ENCODE measurements around the gene SNAP25.

The SNAP25 gene

GRCh38 chr20:10218536-10219451, at the start of gene SNAP25:
Gene SNAP25, plus strand, starts transcription at chr20:10218830. Its CDS starts 56,662 bp downstream, at chr20:10275492.
- DNase-seq, result peak; percentile 94

DNA sequence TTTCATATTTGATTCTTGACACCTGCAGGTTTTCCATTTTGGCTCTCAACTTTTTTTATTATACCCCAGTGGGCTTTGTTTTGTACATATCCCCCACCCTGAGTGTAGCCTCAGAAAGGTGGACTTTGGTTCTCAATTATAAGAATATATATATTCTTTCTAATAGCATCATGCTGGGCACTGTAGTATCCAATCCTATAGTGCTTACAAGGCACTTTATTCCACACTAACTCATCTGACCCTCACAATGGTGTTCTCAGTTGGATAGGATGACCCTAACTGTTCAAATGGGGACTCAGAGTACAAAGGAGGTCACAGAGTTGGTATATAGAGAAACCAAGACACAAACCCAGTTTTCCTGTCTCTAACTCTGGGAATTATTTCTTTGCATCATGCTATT, 48.9 kb upstream of the SNAP25 start:
- no peak for DNase-seq

GRCh38 chr20:10170261-10170660, 48.4 kb upstream of the SNAP25 start:
- DNase-seq, result no peak

- peak; percentile 90 for DNase-seq
Measured at GRCh38 chr20:10171864-10172751, 46.5 kb upstream of the SNAP25 start.

GRCh38 chr20:10172998-10173655, 45.5 kb upstream of the SNAP25 start:
- no peak for DNase-seq

GRCh38 chr20:10174400-10174799, 44.2 kb upstream of the SNAP25 start:
- DNase-seq, result no peak

DNA sequence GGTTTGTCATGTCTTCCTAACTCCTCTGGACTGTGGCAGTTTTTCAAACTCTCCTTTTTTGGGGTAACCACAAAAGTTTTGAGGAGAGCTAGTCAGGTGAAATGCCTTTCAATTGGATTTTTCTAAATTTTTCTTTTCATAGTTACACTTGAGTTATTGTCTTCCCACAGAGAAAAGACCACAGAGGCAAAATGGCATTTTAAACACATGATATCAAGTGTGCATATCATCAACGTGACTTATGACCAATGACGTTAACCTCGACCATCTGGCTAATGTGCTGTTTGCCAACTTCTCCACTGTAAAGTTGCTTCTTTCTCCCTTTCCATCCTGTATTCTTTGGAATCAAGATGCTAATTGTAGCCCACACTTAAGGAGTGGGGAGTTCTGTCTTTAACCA, 41.3 kb upstream of the SNAP25 start:
- DNase-seq, result no peak

GRCh38 chr20:10178091-10178490, 40.5 kb upstream of the SNAP25 start:
- DNase-seq, result no peak

- DNase-seq, result no peak
Measured at GRCh38 chr20:10178727-10179313, 39.8 kb upstream of the SNAP25 start.

- no peak for DNase-seq
Measured at GRCh38 chr20:10179574-10180298, 38.9 kb upstream of the SNAP25 start.

DNA sequence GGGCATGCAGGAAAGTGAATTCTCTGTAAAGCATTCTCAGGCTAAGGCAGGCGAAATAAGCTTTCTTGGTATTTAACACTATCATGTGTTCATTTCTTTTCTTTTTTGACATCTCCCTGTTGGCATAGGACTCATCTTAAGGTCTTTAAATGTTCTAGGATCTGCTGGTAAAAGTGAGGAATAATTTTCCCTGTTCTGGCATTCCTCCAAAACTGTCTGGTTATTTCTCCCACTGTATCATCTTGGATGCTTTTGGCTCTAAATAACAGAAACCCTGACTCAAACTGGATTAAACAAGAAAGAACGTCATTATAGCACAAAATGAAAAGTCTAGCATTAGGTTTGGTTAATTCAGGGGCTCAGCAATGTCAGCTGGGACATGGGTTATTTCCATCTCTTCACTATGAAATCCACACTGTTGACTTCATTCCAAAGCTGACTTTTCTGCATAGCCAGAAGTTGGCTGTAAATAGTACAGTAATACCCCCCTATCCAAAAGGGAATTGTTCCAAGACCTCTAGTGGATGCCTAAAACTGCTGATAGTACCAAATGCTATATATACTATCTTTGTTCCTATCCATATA, 37.9 kb upstream of the SNAP25 start:
- DNase-seq, result no peak

DNA sequence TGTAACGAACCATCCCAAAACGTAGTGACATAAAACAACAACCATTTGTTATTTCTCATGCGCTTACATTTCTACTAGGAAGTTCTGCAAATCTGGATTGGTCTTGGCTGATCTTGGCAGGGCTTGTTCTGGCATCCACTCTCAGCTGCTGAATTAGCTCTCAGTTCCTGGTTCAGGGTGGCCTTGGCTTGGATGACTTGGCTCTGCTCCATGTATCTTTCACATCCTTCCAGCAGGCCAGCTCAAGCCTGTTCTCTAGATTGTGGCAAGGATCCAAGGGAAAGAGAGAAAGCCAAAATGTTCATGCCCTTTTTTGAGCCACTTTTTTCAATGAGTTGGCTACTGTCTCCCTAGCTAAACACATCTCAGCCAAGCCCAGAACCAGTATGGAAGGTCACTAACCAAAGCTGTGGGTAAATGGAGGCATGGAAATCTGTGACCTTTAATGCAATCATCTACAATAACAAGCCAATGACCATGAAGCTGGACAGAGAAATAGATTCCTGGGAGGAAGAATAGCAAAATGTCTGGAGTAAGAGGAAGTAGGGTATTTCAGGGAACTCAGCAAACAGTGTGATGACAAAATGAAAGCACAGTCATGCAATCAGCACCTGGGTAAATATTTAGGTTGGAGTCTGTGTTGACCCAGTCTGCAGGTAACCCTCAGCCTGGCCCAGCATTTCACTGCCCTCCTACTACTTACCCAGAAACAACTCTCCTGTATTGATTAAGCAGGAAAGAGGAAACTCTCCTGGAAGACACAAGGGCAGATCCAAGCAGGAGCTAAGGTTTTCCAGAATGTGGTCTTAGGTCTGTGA, 32.7 kb upstream of the SNAP25 start:
- DNase-seq, result peak; percentile 74

- no peak for DNase-seq
Measured at GRCh38 chr20:10190456-10190855, 28.2 kb upstream of the SNAP25 start.

- DNase-seq, result no peak
Measured at GRCh38 chr20:10192171-10192570, 26.5 kb upstream of the SNAP25 start.

DNA sequence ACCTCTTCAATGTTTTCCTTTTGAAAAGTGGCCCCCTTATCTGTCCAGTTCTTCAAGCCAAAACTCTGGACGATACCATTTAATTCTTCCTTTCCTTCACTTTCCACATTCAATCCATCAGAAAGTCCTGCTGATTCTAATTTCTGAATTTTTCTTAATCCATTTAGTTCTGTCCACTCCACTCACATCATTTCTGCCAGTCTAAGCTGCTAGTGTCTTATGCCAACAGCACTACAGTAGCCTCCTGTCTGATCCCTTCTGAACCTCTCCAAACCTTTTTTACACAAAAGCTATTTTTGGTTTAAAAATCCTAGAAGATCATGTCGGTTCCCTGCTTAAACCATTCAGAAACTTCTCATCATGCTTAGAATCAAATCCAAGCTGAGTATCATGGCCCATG, 24.5 kb upstream of the SNAP25 start:
- DNase-seq, result no peak

GRCh38 chr20:10200330-10200729, 18.3 kb upstream of the SNAP25 start:
- no peak for DNase-seq

GRCh38 chr20:10201321-10201870, 17.2 kb upstream of the SNAP25 start:
- DNase-seq, result no peak

DNA sequence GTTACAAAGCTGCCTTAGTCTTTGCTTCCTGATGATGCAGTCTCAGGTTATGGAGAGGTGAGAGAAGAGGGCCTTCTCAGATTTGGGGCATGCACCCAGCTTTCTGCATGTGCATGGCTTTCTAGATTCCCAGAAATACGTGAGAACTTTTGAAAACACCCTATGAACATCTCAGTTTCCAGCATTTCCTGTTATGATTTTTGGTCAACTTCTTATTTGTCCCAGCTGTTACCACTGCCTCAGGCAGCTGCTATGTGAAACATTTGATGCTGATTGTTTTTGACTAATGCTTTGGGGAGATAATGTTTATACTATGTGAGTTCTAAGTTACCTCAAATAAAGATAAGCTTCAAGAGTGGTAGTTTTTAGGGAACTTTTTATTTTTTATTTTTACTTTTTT, 9.5 kb upstream of the SNAP25 start:
- no peak for DNase-seq

DNA sequence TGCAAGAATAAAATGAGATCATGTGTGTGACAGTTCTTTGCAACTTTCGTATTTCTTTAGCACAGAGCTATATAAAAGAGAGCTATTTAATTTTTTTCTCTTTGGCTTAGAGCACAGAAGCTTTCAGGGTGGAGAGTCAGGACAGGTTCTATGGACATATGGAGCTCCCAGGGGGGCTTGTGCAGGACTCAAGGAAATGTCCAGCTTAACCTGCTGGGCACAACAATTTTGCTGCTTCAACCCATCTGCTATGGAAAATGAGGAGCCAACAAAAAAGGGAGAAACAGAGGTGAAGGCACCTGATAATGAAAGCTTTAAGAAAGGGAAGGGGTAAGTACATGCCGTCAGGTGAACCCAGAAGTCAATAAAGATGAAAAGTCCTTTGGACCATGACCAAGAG, 5.1 kb upstream of the SNAP25 start:
- no peak for DNase-seq

DNA sequence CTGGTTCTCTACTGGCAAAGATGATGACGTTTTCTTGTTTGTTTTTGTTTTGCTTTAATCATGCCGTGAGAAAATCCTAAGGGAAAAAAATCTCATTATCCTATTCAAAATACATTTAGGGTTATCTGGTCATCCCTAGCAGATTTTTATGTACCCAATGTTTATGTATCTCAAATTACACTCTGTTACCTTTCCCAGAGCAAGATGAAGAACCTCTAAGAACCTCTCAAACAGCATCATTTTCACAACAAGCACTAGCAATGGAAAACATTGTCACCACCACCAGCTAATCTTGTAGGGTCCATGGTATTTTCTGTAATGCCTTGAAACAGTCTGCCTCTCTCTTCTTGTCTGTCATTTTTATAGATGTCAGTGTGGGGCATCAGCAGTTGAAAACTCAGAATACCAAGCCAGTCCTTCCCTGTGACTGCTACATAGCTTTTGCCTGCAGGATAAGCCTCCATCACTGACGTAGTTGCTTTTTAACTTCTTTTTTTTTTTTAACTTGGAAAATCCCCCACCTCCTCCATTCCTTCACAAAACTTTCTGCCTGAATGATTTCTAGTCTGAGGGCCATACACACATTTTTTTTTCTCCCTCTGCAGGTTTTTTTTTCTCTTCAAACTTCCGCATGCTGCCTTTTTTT, 2.4 kb upstream of the SNAP25 start:
- DNase-seq, result no peak
